Lower lobe of right lung (tissue), 2 donors: ENCODE data around the gene PRMT7. TPM values are rescaled to one million over a fixed set of nuclear protein-coding genes. Genes with fewer than 3 reads are reported as not detected.
"Not testable (repeated sequence)": the region's sequence is repeated elsewhere in the genome, so short reads cannot be mapped to it uniquely, and the experiment has no call there.

ENCODE experiments used
- ATAC-seq, 2 donors: fragments of 200-7000 bp; cut with Tn5 transposase; one replicate each; pipeline ENCODE4 v1.9.1; 2020 to 2022; ENCODE audit warnings: mild to moderate bottlenecking in 2 of 2, moderate library complexity in 2 of 2
- DNase-seq: peaks from one replicate; pipeline ENCODE4 v3.0.0-alpha.2; 2020
- H3K27ac ChIP-seq: fragments of 200-600 bp; one replicate; pipeline ENCODE4 v1.8.0; 2022
- H3K27me3 ChIP-seq: fragments of 200-600 bp; one replicate; pipeline ENCODE4 v1.8.0; 2022; ENCODE audit warnings: low read depth
- H3K36me3 ChIP-seq: fragments of 200-600 bp; one replicate; pipeline ENCODE4 v1.8.0; 2022; ENCODE audit warnings: mild to moderate bottlenecking
- H3K4me1 ChIP-seq: fragments of 200-600 bp; one replicate; pipeline ENCODE4 v1.8.0; 2022
- H3K4me3 ChIP-seq: fragments of 200-600 bp; one replicate; pipeline ENCODE4 v1.8.0; 2022; ENCODE audit warnings: mild to moderate bottlenecking
- H3K9me3 ChIP-seq: fragments of 200-600 bp; one replicate; pipeline ENCODE4 v1.8.0; 2022
- CTCF ChIP-seq: fragments of 200-600 bp; IDR thresholded peaks from one replicate; pipeline ENCODE4 v1.8.0; 2022; ENCODE audit warnings: antibody characterized with exemption, mild to moderate bottlenecking
- intact Hi-C: fragments of 100-400 bp; cut with DNase I; formaldehyde crosslinking; loops from one replicate; pipeline ENCODE4 v1.11.0; 2022
- total RNA-seq: library from RNA; stranded (reverse); fragmentation: NEBNext Ultra II Directional; extraction: Animal tissue kit (Norgen Biotek cat#: 25700); gene quantifications from one replicate; pipeline ENCODE4 v1.2.1, GENCODE V29; 2021
- donor health status: DM: no; HTN: yes; CAD: no; lungs with severe emphysema.

PRMT7 gene
- total RNA-seq, 1 donor from 2014 or later = 36.1 TPM

GRCh38 chr16:68285683-68286082, 25.1 kb upstream of the PRMT7 start:
- H3K4me1 ChIP-seq = peaks cover 73% of the 10 kb centered on the region
- TF ChIP-seq CTCF = no peak
- H3K27ac ChIP-seq = peak overlapping the region; percentile 66
- intact Hi-C loops = no loop called here
- H3K4me3 ChIP-seq = no peak overlapping the region
- no peaks in the 10 kb centered on the region for H3K9me3 ChIP-seq
- H3K36me3 ChIP-seq = peaks cover 41% of the 10 kb centered on the region
- ATAC-seq = no peak
- no peaks in the 10 kb centered on the region for H3K27me3 ChIP-seq
- no peak for DNase-seq

- no peak overlapping the region for H3K4me3 ChIP-seq
- intact Hi-C loops = no loop called here
- no peaks in the 10 kb centered on the region for H3K9me3 ChIP-seq
- no peak for TF ChIP-seq CTCF
- peak overlapping the region; percentile 66 for H3K27ac ChIP-seq
- H3K27me3 ChIP-seq = no peaks in the 10 kb centered on the region
- H3K36me3 ChIP-seq = peaks cover 49% of the 10 kb centered on the region
- H3K4me1 ChIP-seq = peaks cover 73% of the 10 kb centered on the region
- no peak for DNase-seq
- ATAC-seq = peak; percentile 4 to 29
These were observed 24.4 kb upstream of the PRMT7 start for GRCh38 chr16:68286153-68287074.

GRCh38 chr16:68287276-68288251, 23.3 kb upstream of the PRMT7 start:
- DNase-seq (no peak), ATAC-seq (peak; percentile 34 to 49)
- Histone ChIP-seq H3K27ac (peak overlapping the region; percentile 60), H3K4me1 (peaks cover 73% of the 10 kb centered on the region), H3K9me3 (no peaks in the 10 kb centered on the region), H3K36me3 (peaks cover 51% of the 10 kb centered on the region), H3K4me3 (no peak overlapping the region), H3K27me3 (no peaks in the 10 kb centered on the region)
- no peak for TF ChIP-seq CTCF
- intact Hi-C loops = no loop called here

- H3K27me3 ChIP-seq = no peaks in the 10 kb centered on the region
- H3K4me1 ChIP-seq = peaks cover 68% of the 10 kb centered on the region
- no peak for TF ChIP-seq CTCF
- ATAC-seq (no peak), DNase-seq (no peak)
- no peak overlapping the region for H3K4me3 ChIP-seq
- intact Hi-C loops = no loop called here
- no peaks in the 10 kb centered on the region for H3K9me3 ChIP-seq
- H3K27ac ChIP-seq = peak overlapping the region; percentile 60
- peaks cover 52% of the 10 kb centered on the region for H3K36me3 ChIP-seq
These were observed 22.6 kb upstream of the PRMT7 start for GRCh38 chr16:68288252-68288650.

- intact Hi-C loops, H3K4me3 ChIP-seq, DNase-seq, H3K27me3 ChIP-seq, ATAC-seq, H3K9me3 ChIP-seq: not testable (repeated sequence)
- H3K36me3 ChIP-seq = peaks cover 58% of the 10 kb centered on the region
- H3K4me1 ChIP-seq = peaks cover 63% of the 10 kb centered on the region
- peak overlapping the region; percentile 60 for H3K27ac ChIP-seq
These were observed 22.0 kb upstream of the PRMT7 start for GRCh38 chr16:68288796-68289195.
